ENCODE results near the gene SLC35F1. TPM values are rescaled to one million over a fixed set of nuclear protein-coding genes. Genes with fewer than 3 reads are reported as not detected.
"Not testable (repeated sequence)": the region's sequence is repeated elsewhere in the genome, so short reads cannot be mapped to it uniquely, and the experiment has no call there.

Gene SLC35F1
- total RNA-seq, 1 donor from 2014 or later: not detected

GRCh38 chr6:117992856-117993255 is 85.8 kb downstream of the SLC35F1 start:
- DNase-seq (ENCODE audit: low read depth in 2 of 2): no peak

- no peak for DNase-seq (ENCODE audit: low read depth in 2 of 2)
Measured at GRCh38 chr6:118012944-118013343, 105.9 kb downstream of the SLC35F1 start.

GRCh38 chr6:118016532-118016931 is 109.5 kb downstream of the SLC35F1 start:
- no peak for DNase-seq (ENCODE audit: low read depth in 2 of 2)

GRCh38 chr6:118017301-118017848 is 110.3 kb downstream of the SLC35F1 start:
- no peak for DNase-seq (ENCODE audit: low read depth in 2 of 2)

GRCh38 chr6:118023771-118024170 is 116.7 kb downstream of the SLC35F1 start:
- no peak for DNase-seq (ENCODE audit: low read depth in 2 of 2)

- no peak for DNase-seq (ENCODE audit: low read depth in 2 of 2)
Measured at GRCh38 chr6:118029967-118030366, 122.9 kb downstream of the SLC35F1 start.

GRCh38 chr6:118037479-118037878 is 130.4 kb downstream of the SLC35F1 start:
- DNase-seq (ENCODE audit: low read depth in 2 of 2): not testable (repeated sequence)

- no peak for DNase-seq (ENCODE audit: low read depth in 2 of 2)
Measured at GRCh38 chr6:118042855-118043254, 135.8 kb downstream of the SLC35F1 start.

GRCh38 chr6:118044275-118044674 is 137.2 kb downstream of the SLC35F1 start:
- no peak for DNase-seq (ENCODE audit: low read depth in 2 of 2)

GRCh38 chr6:118054082-118054481 is 147.0 kb downstream of the SLC35F1 start:
- DNase-seq (ENCODE audit: low read depth in 2 of 2): no peak

- DNase-seq (ENCODE audit: low read depth in 2 of 2): no peak
Measured at GRCh38 chr6:118061666-118062065, 154.6 kb downstream of the SLC35F1 start.

- no peak for DNase-seq (ENCODE audit: low read depth in 2 of 2)
Measured at GRCh38 chr6:118080547-118080946, 173.5 kb downstream of the SLC35F1 start.

GRCh38 chr6:118083711-118084110 is 176.6 kb downstream of the SLC35F1 start:
- no peak for DNase-seq (ENCODE audit: low read depth in 2 of 2)

GRCh38 chr6:118085665-118086064 is 178.6 kb downstream of the SLC35F1 start:
- DNase-seq (ENCODE audit: low read depth in 2 of 2): no peak

GRCh38 chr6:118086159-118086558 is 179.1 kb downstream of the SLC35F1 start:
- DNase-seq (ENCODE audit: low read depth in 2 of 2): no peak

GRCh38 chr6:118092086-118092485 is 185.0 kb downstream of the SLC35F1 start:
- no peak for DNase-seq (ENCODE audit: low read depth in 2 of 2)

- DNase-seq (ENCODE audit: low read depth in 2 of 2): no peak
Measured at GRCh38 chr6:118097576-118097975, 190.5 kb downstream of the SLC35F1 start.

- DNase-seq (ENCODE audit: low read depth in 2 of 2): no peak
Measured at GRCh38 chr6:118100717-118101116, 193.7 kb downstream of the SLC35F1 start.

- DNase-seq (ENCODE audit: low read depth in 2 of 2): no peak
Measured at GRCh38 chr6:118101220-118101619, 194.2 kb downstream of the SLC35F1 start.

- DNase-seq (ENCODE audit: low read depth in 2 of 2): peak in 1 of 2 donors; percentile 1
Measured at GRCh38 chr6:118101831-118102345, 194.8 kb downstream of the SLC35F1 start.

- DNase-seq (ENCODE audit: low read depth in 2 of 2): no peak
Measured at GRCh38 chr6:118102401-118102800, 195.3 kb downstream of the SLC35F1 start.

GRCh38 chr6:118103381-118104146 is 196.5 kb downstream of the SLC35F1 start:
- no peak for DNase-seq (ENCODE audit: low read depth in 2 of 2)

GRCh38 chr6:118122161-118122725 is 215.2 kb downstream of the SLC35F1 start:
- DNase-seq (ENCODE audit: low read depth in 2 of 2): no peak
